Liver (tissue), 9 donors: Measurements from ENCODE around the gene DOP1B. TPM values are rescaled to one million over a fixed set of nuclear protein-coding genes. Genes with fewer than 3 reads are reported as not detected.

ENCODE experiments used
- DNase-seq: peaks from one replicate; pipeline ENCODE4 v3.0.0-alpha.2; 2017; ENCODE audit warnings: low spot score
- H3K27ac ChIP-seq, 2 donors: one replicate each; pipeline ENCODE4 v1.7.0; 2013; ENCODE audit warnings: inconsistent platforms in 2 of 2, low read length in 2 of 2, control low read depth in 1 of 2, low read depth in 1 of 2, mild to moderate bottlenecking in 1 of 2
- H3K27me3 ChIP-seq, 4 donors: one replicate each; pipeline versions ENCODE4 v1.6.1 to v1.7.0; 2013; ENCODE audit warnings: low read length in 3 of 4, inconsistent platforms in 1 of 4, mild to moderate bottlenecking in 1 of 4, moderate library complexity in 1 of 4; ENCODE audit not compliant: control insufficient read depth in 4 of 4, insufficient read depth in 4 of 4
- H3K36me3 ChIP-seq, 4 donors: one replicate each; pipeline versions ENCODE4 v1.6.1 to v1.7.0; 2013; ENCODE audit warnings: low read length in 3 of 4, mild to moderate bottlenecking in 3 of 4, low read depth in 1 of 4, moderate library complexity in 1 of 4; ENCODE audit not compliant: control insufficient read depth in 4 of 4, insufficient read depth in 3 of 4
- H3K4me1 ChIP-seq, 4 donors: one replicate each; pipeline versions ENCODE4 v1.6.1 to v1.7.0; 2013; ENCODE audit warnings: low read length in 3 of 4, mild to moderate bottlenecking in 3 of 4, moderate library complexity in 1 of 4; ENCODE audit not compliant: control insufficient read depth in 4 of 4, insufficient read depth in 4 of 4
- H3K4me3 ChIP-seq, 3 donors: one replicate each; pipeline versions ENCODE4 v1.6.1 to v1.7.0; 2013; ENCODE audit warnings: low read length in 3 of 3, control low read depth in 1 of 3, low read depth in 1 of 3, mild to moderate bottlenecking in 1 of 3
- H3K9ac ChIP-seq, 2 donors: one replicate each; pipeline ENCODE4 v1.7.0; 2013; ENCODE audit warnings: low read length in 2 of 2, mild to moderate bottlenecking in 2 of 2, moderate library complexity in 2 of 2, control low read depth in 1 of 2, low read depth in 1 of 2
- H3K9me3 ChIP-seq, 4 donors: one replicate each; pipeline versions ENCODE4 v1.6.1 to v1.7.0; 2013; ENCODE audit warnings: low read length in 3 of 4; ENCODE audit not compliant: control insufficient read depth in 4 of 4
- ATF3 ChIP-seq: IDR thresholded peaks from 2 replicates; pipeline ENCODE4 v1.6.1; 2016; ENCODE audit warnings: antibody characterized with exemption
- EGR1 ChIP-seq, 2 donors: IDR thresholded peaks; 2 replicates each; pipeline ENCODE4 v1.6.1; 2016 to 2018; ENCODE audit warnings: antibody characterized with exemption in 2 of 2, low read depth in 2 of 2
- FOXA1 ChIP-seq: IDR thresholded peaks from 2 replicates; pipeline ENCODE4 v1.6.1; 2016; ENCODE audit warnings: antibody characterized with exemption
- GABPA ChIP-seq, 2 donors: IDR thresholded peaks in 1 of 2; conservative IDR thresholded peaks in 1 of 2; 2 replicates each; pipeline ENCODE4 v1.6.1; 2016; ENCODE audit warnings: antibody characterized with exemption in 2 of 2, mild to moderate bottlenecking in 1 of 2, moderate library complexity in 1 of 2
- HNF4A ChIP-seq, 2 donors: conservative IDR thresholded peaks; 2 replicates each; pipeline ENCODE4 v1.6.1; 2016; ENCODE audit warnings: antibody characterized with exemption in 2 of 2, mild to moderate bottlenecking in 2 of 2
- HNF4G ChIP-seq: IDR thresholded peaks from 2 replicates; pipeline ENCODE4 v1.6.1; 2016; ENCODE audit warnings: antibody characterized with exemption
- JUND ChIP-seq, 2 donors: IDR thresholded peaks; 2 replicates each; pipeline ENCODE4 v1.6.1; 2016; ENCODE audit warnings: antibody characterized with exemption in 2 of 2
- MAX ChIP-seq: IDR thresholded peaks from 2 replicates; pipeline ENCODE4 v1.6.1; 2016; ENCODE audit warnings: antibody characterized with exemption
- NR2F2 ChIP-seq: IDR thresholded peaks from 2 replicates; pipeline ENCODE4 v1.6.1; 2016; ENCODE audit warnings: antibody characterized with exemption
- RAD21 ChIP-seq, 2 donors: IDR thresholded peaks; 2 replicates each; pipeline ENCODE4 v1.6.1; 2016; ENCODE audit warnings: antibody characterized with exemption in 2 of 2, mild to moderate bottlenecking in 2 of 2
- REST ChIP-seq: IDR thresholded peaks from 2 replicates; pipeline ENCODE4 v1.6.1; 2016; ENCODE audit warnings: antibody characterized with exemption, mild to moderate bottlenecking
- RXRA ChIP-seq, 2 donors: IDR thresholded peaks; 2 replicates each; pipeline ENCODE4 v1.6.1; 2017 to 2018; ENCODE audit warnings: antibody characterized with exemption in 2 of 2, mild to moderate bottlenecking in 1 of 2
- SP1 ChIP-seq: IDR thresholded peaks from 2 replicates; pipeline ENCODE4 v1.6.1; 2018; ENCODE audit warnings: antibody characterized with exemption, mild to moderate bottlenecking
- TAF1 ChIP-seq: conservative IDR thresholded peaks from 2 replicates; pipeline ENCODE4 v1.6.1; 2016; ENCODE audit warnings: antibody characterized with exemption, mild to moderate bottlenecking
- YY1 ChIP-seq: IDR thresholded peaks from 2 replicates; pipeline ENCODE4 v1.6.1; 2016; ENCODE audit warnings: antibody characterized with exemption, mild to moderate bottlenecking
- ZBTB33 ChIP-seq: IDR thresholded peaks from 2 replicates; pipeline ENCODE4 v1.6.1; 2016; ENCODE audit warnings: antibody characterized with exemption
- WGBS: extraction: QIAGEN DNeasy Blood & Tissue Kit; methylation state at CpG from one replicate; pipeline ENCODE4 v1.1.7; 2013; 5-methylcytosine and 5-hydroxymethylcytosine counted together
- polyA plus RNA-seq, 2 donors: library from polyadenylated mRNA; stranded (reverse) in 1 of 2; unstranded in 1 of 2; fragments of 200-250 nt in 1 of 2; fragments of >200 nt in 1 of 2; fragmentation: Nextera tagmentation in 1 of 2; extraction: Ambion mirVana in 1 of 2; gene quantifications; one replicate each; pipeline versions ENCODE4 v1.2.1 to v1.2.3, GENCODE V29; 2013 to 2015
- total RNA-seq, 2 donors: library from RNA; depleted of rRNA; stranded (reverse); fragments of >200 nt; gene quantifications; one replicate each; pipeline ENCODE4 v1.2.3, GENCODE V29; 2014
- donor health status: healthy.
- donor health status: healthy.
- donor health status: healthy.
- donor health status: healthy.
- donor health status: healthy.

Gene DOP1B
- total and polyA plus RNA-seq, 4 donors: 5.8 to 7.1 (median 6.3) TPM

GRCh38 chr21:36156339-36156814 lies 247 bp upstream of the DOP1B start:
- Histone ChIP-seq H3K9ac (peak overlapping the region in 1 of 2 donors; percentile 74), H3K9me3 (no peaks in the 10 kb centered on the region), H3K27me3 (no peaks in the 10 kb centered on the region), H3K4me3 (peak overlapping the region; percentile 69 to 95 (median 75)), H3K36me3 (no peaks in the 10 kb centered on the region), H3K4me1 (peaks cover 0 to 19% (median 8%) of the 10 kb centered on the region in 4 donors), H3K27ac (peak overlapping the region; percentile 70 to 87)
- under 1% methylated on average over 43 of the region's 43 CpGs for WGBS
- peak; percentile 90 for TF ChIP-seq SP1
- no peak for TF ChIP-seq ATF3
- TF ChIP-seq NR2F2: no peak
- peak; percentile 36 for TF ChIP-seq REST
- TF ChIP-seq FOXA1: no peak
- peak; percentile 11 to 50 for TF ChIP-seq EGR1 (IDR thresholded peaks at IDR 0.05; ENCODE audit: low read depth in 2 of 2)
- TF ChIP-seq GABPA (IDR thresholded peaks at IDR 0.05 in 1 of 2, conservative IDR thresholded peaks at IDR 0.05 in 1 of 2): peak; percentile 15 to 72
- TF ChIP-seq RXRA (IDR thresholded peaks at IDR 0.05): peak; percentile 42 to 51
- TF ChIP-seq YY1: peak; percentile 79
- TF ChIP-seq JUND (IDR thresholded peaks at IDR 0.05): peak; percentile 41 to 73
- peak in 1 of 2 donors; percentile 31 for TF ChIP-seq RAD21 (IDR thresholded peaks at IDR 0.05)
- DNase-seq: peak; percentile 100

GRCh38 chr21:36159356-36159921 lies 2.8 kb downstream of the DOP1B start:
- 53% methylated on average over 13 of the region's 13 CpGs for whole genome bisulfite sequencing
- TF ChIP-seq HNF4A (conservative IDR thresholded peaks at IDR 0.05): peak in 1 of 2 donors; percentile 19
- TF ChIP-seq GABPA (IDR thresholded peaks at IDR 0.05 in 1 of 2, conservative IDR thresholded peaks at IDR 0.05 in 1 of 2): no peak
- peak; percentile 15 for TF ChIP-seq MAX
- TF ChIP-seq JUND (IDR thresholded peaks at IDR 0.05): no peak
- TF ChIP-seq TAF1: no peak
- peak; percentile 19 for TF ChIP-seq YY1
- peak in 1 of 2 donors; percentile 27 for TF ChIP-seq RXRA (IDR thresholded peaks at IDR 0.05)
- H3K27ac ChIP-seq: peak overlapping the region in 1 of 2 donors; percentile 2
- no peaks in the 10 kb centered on the region for H3K36me3 ChIP-seq
- H3K4me3 ChIP-seq: no peak overlapping the region
- H3K4me1 ChIP-seq: peaks cover 4 to 29% (median 15%) of the 10 kb centered on the region in 4 donors
- no peaks in the 10 kb centered on the region for H3K27me3 ChIP-seq
- DNase-seq: no peak
- H3K9me3 ChIP-seq: no peaks in the 10 kb centered on the region
- no peak overlapping the region for H3K9ac ChIP-seq

- Histone ChIP-seq H3K27me3 (no peaks in the 10 kb centered on the region), H3K27ac (no peak overlapping the region), H3K4me3 (no peak overlapping the region), H3K9ac (no peak overlapping the region), H3K9me3 (no peaks in the 10 kb centered on the region), H3K4me1 (peaks cover 4 to 28% (median 12%) of the 10 kb centered on the region in 4 donors), H3K36me3 (no peaks in the 10 kb centered on the region)
- no peak for DNase-seq
- WGBS: 100% methylated on average over 2 of the region's 2 CpGs
- no peak for TF ChIP-seq JUND (IDR thresholded peaks at IDR 0.05)
- no peak for TF ChIP-seq RAD21 (IDR thresholded peaks at IDR 0.05)
- TF ChIP-seq ZBTB33: no peak
- no peak for TF ChIP-seq HNF4A (conservative IDR thresholded peaks at IDR 0.05)
- TF ChIP-seq FOXA1: no peak
- TF ChIP-seq REST: no peak
- TF ChIP-seq EGR1 (IDR thresholded peaks at IDR 0.05; ENCODE audit: low read depth in 2 of 2): no peak
- no peak for TF ChIP-seq HNF4G
- TF ChIP-seq TAF1: no peak
These were observed 4.2 kb downstream of the DOP1B start for GRCh38 chr21:36160850-36161178.
